Measurements from ENCODE around the gene PLEKHG3.

PLEKHG3 gene

GRCh38 chr14:64692189-64692985 lies 11.8 kb upstream of the PLEKHG3 start:
- ChIA-PET POLR2A (no interaction called here), CTCF (no interaction called here)
- DNase-seq (ENCODE audit: extremely low spot score), result no peak
- TF ChIP-seq, protein P1, sequence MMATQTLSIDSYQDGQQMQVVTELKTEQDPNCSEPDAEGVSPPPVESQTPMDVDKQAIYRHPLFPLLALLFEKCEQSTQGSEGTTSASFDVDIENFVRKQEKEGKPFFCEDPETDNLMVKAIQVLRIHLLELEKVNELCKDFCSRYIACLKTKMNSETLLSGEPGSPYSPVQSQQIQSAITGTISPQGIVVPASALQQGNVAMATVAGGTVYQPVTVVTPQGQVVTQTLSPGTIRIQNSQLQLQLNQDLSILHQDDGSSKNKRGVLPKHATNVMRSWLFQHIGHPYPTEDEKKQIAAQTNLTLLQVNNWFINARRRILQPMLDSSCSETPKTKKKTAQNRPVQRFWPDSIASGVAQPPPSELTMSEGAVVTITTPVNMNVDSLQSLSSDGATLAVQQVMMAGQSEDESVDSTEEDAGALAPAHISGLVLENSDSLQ (IDR thresholded peaks at IDR 0.05), result no peak
- no peak for TF ChIP-seq SUZ12 (IDR thresholded peaks at IDR 0.05)
- TF ChIP-seq HDGF (IDR thresholded peaks at IDR 0.05; ENCODE audit: borderline replicate concordance), result no peak
- TF ChIP-seq FOXM1 (IDR thresholded peaks at IDR 0.05; ENCODE audit: borderline replicate concordance), result no peak
- TF ChIP-seq BHLHE40 (IDR thresholded peaks at IDR 0.05; ENCODE audit: borderline replicate concordance), result no peak
- no peak for TF ChIP-seq ZNF384 (IDR thresholded peaks at IDR 0.05)
- no peak for TF ChIP-seq LEF1 (IDR thresholded peaks at IDR 0.05; ENCODE audit: borderline replicate concordance)
- no peak for TF ChIP-seq TARDBP (IDR thresholded peaks at IDR 0.05)
- TF ChIP-seq CTBP1 (IDR thresholded peaks at IDR 0.05; ENCODE audit: borderline replicate concordance), result no peak
- no peak for TF ChIP-seq FOXK2 (IDR thresholded peaks at IDR 0.05)
- TF ChIP-seq SP1 (IDR thresholded peaks at IDR 0.05), result no peak
- TF ChIP-seq FOXA1 (IDR thresholded peaks at IDR 0.05), result no peak
- TF ChIP-seq NFRKB (IDR thresholded peaks at IDR 0.05), result no peak
- TF ChIP-seq L3MBTL2 (conservative IDR thresholded peaks at IDR 0.05), result no peak
- no peak for TF ChIP-seq ARNT (IDR thresholded peaks at IDR 0.05)
- TF ChIP-seq ELF4 (IDR thresholded peaks at IDR 0.05), result no peak

DNA sequence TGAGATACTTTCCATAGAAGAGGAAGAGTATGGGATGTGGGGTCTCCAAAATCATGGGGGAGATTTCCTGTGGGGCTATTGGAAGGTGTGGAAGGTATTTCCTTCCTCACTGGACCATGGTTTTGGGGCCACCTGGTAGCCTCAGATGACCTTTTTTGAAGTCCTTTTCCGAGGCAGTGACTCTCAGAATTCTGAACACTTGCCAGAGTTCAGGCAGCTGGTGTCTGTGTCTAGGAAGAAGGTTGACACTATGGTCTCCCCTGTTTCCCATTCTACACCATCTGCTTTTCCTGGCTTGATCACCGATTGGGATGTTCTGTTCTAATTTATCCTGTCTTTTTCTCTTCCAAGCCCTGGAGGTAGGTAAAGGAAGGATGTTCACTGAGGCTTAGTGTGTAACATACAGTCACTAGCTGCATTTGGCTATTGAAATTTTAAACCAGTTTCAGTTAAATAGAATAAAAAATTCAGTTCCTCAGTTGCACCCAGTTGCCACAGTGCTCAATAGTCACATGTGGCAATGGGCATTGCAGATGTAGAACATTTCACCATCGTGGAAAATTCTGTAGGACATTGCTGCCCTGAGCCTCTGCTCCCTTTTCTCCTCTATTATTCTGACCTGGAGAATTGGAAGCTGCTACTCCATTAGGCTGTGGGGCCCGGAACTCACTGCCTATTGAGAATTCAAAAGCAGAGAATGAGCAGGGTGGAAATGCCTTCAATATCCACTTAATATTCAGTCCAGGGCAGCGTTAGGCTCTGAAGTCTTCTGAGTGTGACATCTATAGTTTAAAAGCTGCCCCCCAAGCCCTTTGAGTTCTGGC lies 11.0 kb upstream of the PLEKHG3 start:
- DNase-seq (ENCODE audit: extremely low spot score), result no peak
- POLR2A ChIA-PET, result interaction anchor here (1.5 kb wide), 1 partner anchor 11 kb away, joined by 11 read pairs; the partner anchor contains the start of gene PLEKHG3
- CTCF ChIA-PET, result no interaction called here
- TF ChIP-seq, protein P1 (IDR thresholded peaks at IDR 0.05), result no peak

GRCh38 chr14:64693810-64694165 lies 10.4 kb upstream of the PLEKHG3 start:
- ChIA-PET POLR2A (interaction anchor here (1.5 kb wide), 1 partner anchor 10 kb away, joined by 11 read pairs; the partner anchor contains the start of gene PLEKHG3), CTCF (no interaction called here)
- no peak for DNase-seq (ENCODE audit: extremely low spot score)
- no peak for TF ChIP-seq BHLHE40 (IDR thresholded peaks at IDR 0.05; ENCODE audit: borderline replicate concordance)
- TF ChIP-seq FOXA1 (IDR thresholded peaks at IDR 0.05), result no peak
- TF ChIP-seq SUZ12 (IDR thresholded peaks at IDR 0.05), result no peak
- TF ChIP-seq FOXM1 (IDR thresholded peaks at IDR 0.05; ENCODE audit: borderline replicate concordance), result no peak
- TF ChIP-seq SP1 (IDR thresholded peaks at IDR 0.05), result no peak
- no peak for TF ChIP-seq HDGF (IDR thresholded peaks at IDR 0.05; ENCODE audit: borderline replicate concordance)
- TF ChIP-seq, protein P1 (IDR thresholded peaks at IDR 0.05), result no peak
- TF ChIP-seq CTBP1 (IDR thresholded peaks at IDR 0.05; ENCODE audit: borderline replicate concordance), result no peak
- TF ChIP-seq LEF1 (IDR thresholded peaks at IDR 0.05; ENCODE audit: borderline replicate concordance), result no peak
- no peak for TF ChIP-seq ELF4 (IDR thresholded peaks at IDR 0.05)
- TF ChIP-seq ARNT (IDR thresholded peaks at IDR 0.05), result no peak
- TF ChIP-seq L3MBTL2 (conservative IDR thresholded peaks at IDR 0.05), result no peak
- no peak for TF ChIP-seq NFRKB (IDR thresholded peaks at IDR 0.05)
- TF ChIP-seq ZNF384 (IDR thresholded peaks at IDR 0.05), result no peak
- TF ChIP-seq FOXK2 (IDR thresholded peaks at IDR 0.05), result no peak
- TF ChIP-seq TARDBP (IDR thresholded peaks at IDR 0.05), result no peak

- ChIA-PET CTCF (no interaction called here), POLR2A (interaction anchor here (1.4 to 1.5 kb wide), 2 partner anchors 9 to 220 kb away, joined by 3 to 11 read pairs; partner anchors contain the start of gene PLEKHG3)
- TF ChIP-seq ARNT (IDR thresholded peaks at IDR 0.05), result no peak
- no peak for TF ChIP-seq SUZ12 (IDR thresholded peaks at IDR 0.05)
- no peak for TF ChIP-seq BHLHE40 (IDR thresholded peaks at IDR 0.05; ENCODE audit: borderline replicate concordance)
- no peak for TF ChIP-seq LEF1 (IDR thresholded peaks at IDR 0.05; ENCODE audit: borderline replicate concordance)
- TF ChIP-seq, protein P1 (IDR thresholded peaks at IDR 0.05), result no peak
- no peak for TF ChIP-seq ELF4 (IDR thresholded peaks at IDR 0.05)
- no peak for TF ChIP-seq CTBP1 (IDR thresholded peaks at IDR 0.05; ENCODE audit: borderline replicate concordance)
- DNase-seq (ENCODE audit: extremely low spot score), result no peak
Measured at GRCh38 chr14:64695071-64695470, 9.2 kb upstream of the PLEKHG3 start.

DNA sequence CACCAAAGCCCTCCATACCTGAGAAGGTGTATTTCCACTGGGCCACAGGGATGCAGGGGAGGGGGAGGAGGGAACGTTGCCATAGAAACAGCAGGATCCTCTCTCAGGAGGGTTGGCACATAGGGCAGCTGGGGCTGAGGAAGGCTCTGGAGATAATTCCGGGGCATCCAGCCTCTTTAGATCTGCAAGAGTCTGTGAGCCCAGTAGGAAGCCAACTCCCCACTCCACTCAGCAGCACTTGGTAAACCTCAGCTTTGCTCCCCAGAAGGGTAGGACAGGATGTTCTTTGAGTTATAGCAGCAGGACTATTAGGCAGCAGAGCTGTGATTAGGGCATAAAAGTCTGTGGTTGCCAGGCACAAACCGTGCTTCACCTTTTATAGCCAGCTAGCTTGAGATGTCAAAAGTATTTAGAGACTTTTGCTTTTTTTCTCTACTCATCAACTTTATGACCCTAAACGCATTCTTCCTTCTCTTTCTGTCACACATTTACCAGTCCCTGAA lies 7.8 kb upstream of the PLEKHG3 start:
- TF ChIP-seq FOXM1 (IDR thresholded peaks at IDR 0.05; ENCODE audit: borderline replicate concordance) (no peak), ZNF384 (IDR thresholded peaks at IDR 0.05) (no peak), BHLHE40 (IDR thresholded peaks at IDR 0.05; ENCODE audit: borderline replicate concordance) (no peak), CTBP1 (IDR thresholded peaks at IDR 0.05; ENCODE audit: borderline replicate concordance) (no peak), HDGF (IDR thresholded peaks at IDR 0.05; ENCODE audit: borderline replicate concordance) (no peak), ARNT (IDR thresholded peaks at IDR 0.05) (no peak), ELF4 (IDR thresholded peaks at IDR 0.05) (no peak), FOXK2 (IDR thresholded peaks at IDR 0.05) (no peak), SUZ12 (IDR thresholded peaks at IDR 0.05) (no peak), L3MBTL2 (conservative IDR thresholded peaks at IDR 0.05) (no peak), TARDBP (IDR thresholded peaks at IDR 0.05) (no peak)
- TF ChIP-seq, protein P1 (IDR thresholded peaks at IDR 0.05), result no peak
- ChIA-PET CTCF (no interaction called here), POLR2A (no interaction called here)
- DNase-seq (ENCODE audit: extremely low spot score), result no peak
